ENCODE results near the gene DUOX1. TPM values are rescaled to one million over a fixed set of nuclear protein-coding genes. Genes with fewer than 3 reads are reported as not detected.
"Not testable (repeated sequence)": the region's sequence is repeated elsewhere in the genome, so short reads cannot be mapped to it uniquely, and the experiment has no call there.

The DUOX1 gene
- total and polyA plus RNA-seq, 2 experiments from 2014 or later: 0.32 to 1.8 TPM

GRCh38 chr15:45132844-45133560 lies 3.2 kb downstream of the DUOX1 start:
- no peak overlapping the region for H3K27ac ChIP-seq
- TF ChIP-seq EZH2phosphoT487 (IDR thresholded peaks at IDR 0.05; ENCODE audit: insufficient read depth, low read depth) (no peak), EZH2 (IDR thresholded peaks at IDR 0.05; ENCODE audit: insufficient read depth, poor library complexity, severe bottlenecking) (no peak)
- no peaks in the 10 kb centered on the region for H3F3A ChIP-seq (ENCODE audit: insufficient read depth)
- H3K4me3 ChIP-seq: no peak overlapping the region
- peaks cover 15% of the 10 kb centered on the region for H3K27me3 ChIP-seq (replicated peaks; ENCODE audit: insufficient read depth)
- H3K79me2 ChIP-seq (ENCODE audit: insufficient read depth): no peaks in the 10 kb centered on the region
- 60 to 61% methylated on average over 3 of the region's 3 CpGs for WGBS, 2 experiments (ENCODE audit: low coverage in 1 of 2, low lambda C conversion rate in 2 of 2, missing lambda C conversion rate in 2 of 2)
- no peaks in the 10 kb centered on the region for H3K9me3 ChIP-seq (ENCODE audit: low read depth)
- no peak overlapping the region for H3K4me2 ChIP-seq (ENCODE audit: unreplicated experiment)
- no peaks in the 10 kb centered on the region for H4K20me1 ChIP-seq (ENCODE audit: insufficient read depth)
- H2AFZ ChIP-seq: no peak overlapping the region
- no peaks in the 10 kb centered on the region for H3K9me2 ChIP-seq (ENCODE audit: insufficient read depth)
- in situ Hi-C loops (cut with MboI): no loop called here
- H3K4me1 ChIP-seq (ENCODE audit: insufficient read depth): no peaks in the 10 kb centered on the region
- peak; percentile 24 for DNase-seq
- H3K36me3 ChIP-seq (ENCODE audit: low read depth): no peaks in the 10 kb centered on the region
- H3K9ac ChIP-seq: no peak overlapping the region

DNA sequence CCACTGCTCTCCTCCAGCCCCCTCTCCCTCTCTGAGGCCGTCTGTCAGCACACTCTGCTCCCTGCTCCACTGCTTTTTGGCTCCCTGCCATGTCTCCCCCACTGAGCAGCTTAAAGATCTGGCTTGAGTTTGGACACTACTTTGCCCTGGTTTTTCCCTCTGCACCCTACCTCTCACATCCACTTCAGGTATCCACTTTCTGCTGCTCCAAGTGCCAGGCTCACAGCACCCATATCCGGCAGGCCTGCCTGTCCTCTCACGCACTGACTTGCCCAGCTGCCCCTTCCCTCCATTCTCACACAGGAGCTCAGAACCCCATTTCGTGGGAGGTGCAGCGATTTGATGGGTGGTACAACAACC lies 3.7 kb downstream of the DUOX1 start:
- Histone ChIP-seq H3K4me2 (ENCODE audit: unreplicated experiment) (no peak overlapping the region), H3K9ac (no peak overlapping the region), H3K79me2 (ENCODE audit: insufficient read depth) (no peaks in the 10 kb centered on the region), H2AFZ (no peak overlapping the region), H4K20me1 (ENCODE audit: insufficient read depth) (no peaks in the 10 kb centered on the region), H3K4me3 (no peak overlapping the region), H3K9me2 (ENCODE audit: insufficient read depth) (no peaks in the 10 kb centered on the region), H3F3A (ENCODE audit: insufficient read depth) (no peaks in the 10 kb centered on the region), H3K27me3 (replicated peaks; ENCODE audit: insufficient read depth) (peaks cover 11% of the 10 kb centered on the region), H3K27ac (no peak overlapping the region), H3K4me1 (ENCODE audit: insufficient read depth) (no peaks in the 10 kb centered on the region), H3K36me3 (ENCODE audit: low read depth) (no peaks in the 10 kb centered on the region), H3K9me3 (ENCODE audit: low read depth) (no peaks in the 10 kb centered on the region)
- DNase-seq: no peak
- no peak for TF ChIP-seq EZH2 (IDR thresholded peaks at IDR 0.05; ENCODE audit: insufficient read depth, poor library complexity, severe bottlenecking)
- TF ChIP-seq EZH2phosphoT487 (IDR thresholded peaks at IDR 0.05; ENCODE audit: insufficient read depth, low read depth): no peak
- in situ Hi-C loops (cut with MboI): no loop called here
- 72 to 82% methylated on average over 5 of the region's 5 CpGs for WGBS, 2 experiments (ENCODE audit: low coverage in 1 of 2, low lambda C conversion rate in 2 of 2, missing lambda C conversion rate in 2 of 2)

GRCh38 chr15:45134046-45134445 lies 4.3 kb downstream of the DUOX1 start:
- no peak for DNase-seq
- 83 to 84% methylated on average over 7 of the region's 7 CpGs for WGBS, 2 experiments (ENCODE audit: low coverage in 1 of 2, low lambda C conversion rate in 2 of 2, missing lambda C conversion rate in 2 of 2)
- Histone ChIP-seq H3F3A (ENCODE audit: insufficient read depth) (no peaks in the 10 kb centered on the region), H3K9me3 (ENCODE audit: low read depth) (no peaks in the 10 kb centered on the region), H3K9me2 (ENCODE audit: insufficient read depth) (no peaks in the 10 kb centered on the region), H3K4me2 (ENCODE audit: unreplicated experiment) (no peak overlapping the region), H3K27ac (no peak overlapping the region), H2AFZ (no peak overlapping the region), H3K36me3 (ENCODE audit: low read depth) (no peaks in the 10 kb centered on the region), H4K20me1 (ENCODE audit: insufficient read depth) (no peaks in the 10 kb centered on the region), H3K9ac (no peak overlapping the region), H3K4me3 (no peak overlapping the region), H3K4me1 (ENCODE audit: insufficient read depth) (no peaks in the 10 kb centered on the region), H3K27me3 (replicated peaks; ENCODE audit: insufficient read depth) (peaks cover 6% of the 10 kb centered on the region), H3K79me2 (ENCODE audit: insufficient read depth) (no peaks in the 10 kb centered on the region)
- no peak for TF ChIP-seq EZH2 (IDR thresholded peaks at IDR 0.05; ENCODE audit: insufficient read depth, poor library complexity, severe bottlenecking)
- no peak for TF ChIP-seq EZH2phosphoT487 (IDR thresholded peaks at IDR 0.05; ENCODE audit: insufficient read depth, low read depth)
- in situ Hi-C loops (cut with MboI): no loop called here

GRCh38 chr15:45134682-45135604 lies 5.1 kb downstream of the DUOX1 start:
- Histone ChIP-seq H3K4me3 (no peak overlapping the region), H4K20me1 (ENCODE audit: insufficient read depth) (no peaks in the 10 kb centered on the region), H2AFZ (no peak overlapping the region), H3F3A (ENCODE audit: insufficient read depth) (no peaks in the 10 kb centered on the region), H3K4me1 (ENCODE audit: insufficient read depth) (no peaks in the 10 kb centered on the region), H3K27ac (no peak overlapping the region), H3K27me3 (replicated peaks; ENCODE audit: insufficient read depth) (no peaks in the 10 kb centered on the region), H3K79me2 (ENCODE audit: insufficient read depth) (no peaks in the 10 kb centered on the region), H3K9me3 (ENCODE audit: low read depth) (no peaks in the 10 kb centered on the region), H3K9me2 (ENCODE audit: insufficient read depth) (no peaks in the 10 kb centered on the region), H3K4me2 (ENCODE audit: unreplicated experiment) (no peak overlapping the region), H3K36me3 (ENCODE audit: low read depth) (no peaks in the 10 kb centered on the region), H3K9ac (no peak overlapping the region)
- no peak for DNase-seq
- in situ Hi-C loops (cut with MboI): no loop called here
- no peak for TF ChIP-seq EZH2phosphoT487 (IDR thresholded peaks at IDR 0.05; ENCODE audit: insufficient read depth, low read depth)
- TF ChIP-seq EZH2 (IDR thresholded peaks at IDR 0.05; ENCODE audit: insufficient read depth, poor library complexity, severe bottlenecking): no peak
- 65% methylated on average over 24 to 47 of the region's 57 CpGs for WGBS, 2 experiments (ENCODE audit: low coverage in 1 of 2, low lambda C conversion rate in 2 of 2, missing lambda C conversion rate in 2 of 2)

- H3K4me3 ChIP-seq; DNase-seq; H3K4me2 ChIP-seq (ENCODE audit: unreplicated experiment); H3K9me3 ChIP-seq (ENCODE audit: low read depth); H3K79me2 ChIP-seq (ENCODE audit: insufficient read depth); H3K9me2 ChIP-seq (ENCODE audit: insufficient read depth); H4K20me1 ChIP-seq (ENCODE audit: insufficient read depth); H3K27ac ChIP-seq; H3K27me3 ChIP-seq (replicated peaks; ENCODE audit: insufficient read depth); H3K9ac ChIP-seq; H3K36me3 ChIP-seq (ENCODE audit: low read depth); in situ Hi-C loops (cut with MboI); H3K4me1 ChIP-seq (ENCODE audit: insufficient read depth); H3F3A ChIP-seq (ENCODE audit: insufficient read depth); H2AFZ ChIP-seq: not testable (repeated sequence)
- WGBS, 2 experiments (ENCODE audit: low coverage in 1 of 2, low lambda C conversion rate in 2 of 2, missing lambda C conversion rate in 2 of 2): 57 to 64% methylated on average over 7 to 12 of the region's 37 CpGs
Observed at GRCh38 chr15:45135705-45136377, 6.0 kb downstream of the DUOX1 start.

Data from GM23248 (cell line).